K562 (cell line): ENCODE data around the gene PGBD1. TPM values are rescaled to one million over a fixed set of nuclear protein-coding genes. Genes with fewer than 3 reads are reported as not detected.

Source experiments
- HMG20B ChIP-seq: fragments of 250-450 bp; sonication (Bioruptor Pico); IDR thresholded peaks from 2 replicates; pipeline ENCODE4 v1.5.0; 2021; ENCODE audit warnings: mild to moderate bottlenecking
- POLR3G ChIP-seq: IDR thresholded peaks from 2 replicates; pipeline ENCODE4 v1.6.1; 2011; ENCODE audit not compliant: insufficient read length, insufficient replicate concordance; ENCODE audit errors: extremely low read depth
- REST ChIP-seq, 2 experiments: fragments of 450-650 bp; formaldehyde crosslinking in 1 of 2; IDR thresholded peaks; 2 replicates each; pipeline versions ENCODE4 v1.4.0 to v1.6.1; 2014 to 2020; ENCODE audit warnings: mild to moderate bottlenecking in 2 of 2, borderline replicate concordance in 1 of 2, low read depth in 1 of 2
- XRCC3 ChIP-seq: fragments of 450-650 bp; IDR thresholded peaks from 2 replicates; pipeline ENCODE4 v1.6.1; 2017; ENCODE audit warnings: mild to moderate bottlenecking, moderate library complexity
- ZNF518B ChIP-seq: fragments of 250-450 bp; sonication (Bioruptor Pico); IDR thresholded peaks from 2 replicates; pipeline ENCODE4 v1.5.0; 2021; ENCODE audit warnings: mild to moderate bottlenecking, moderate library complexity
- ZNF655 ChIP-seq: fragments of 250-450 bp; sonication (Bioruptor Pico); IDR thresholded peaks from 2 replicates; pipeline ENCODE4 v1.5.0; 2021
- ZNF780A ChIP-seq: fragments of 250-450 bp; sonication (Bioruptor Pico); IDR thresholded peaks from 2 replicates; pipeline ENCODE4 v1.5.0; 2021; ENCODE audit warnings: mild to moderate bottlenecking
- polyA plus RNA-seq, 8 experiments: library from polyadenylated mRNA; depleted of rRNA in 4 of 8; stranded (reverse) in 5 of 8; unstranded in 3 of 8; fragments of >200 nt; fragmentation: Nextera tagmentation in 2 of 8; fragmentation: Illumina TruSeq in 1 of 8; extraction: Ambion mirVana in 2 of 8; extraction: Trizol in 1 of 8; gene quantifications; 2 replicates each; pipeline versions ENCODE4 v1.2.1 to v1.2.3, GENCODE V29; 2011 to 2014; ENCODE audit warnings: inconsistent platforms in 1 of 8, missing spikeins in 1 of 8
- total RNA-seq, 7 experiments: library from RNA; depleted of rRNA in 6 of 7; stranded (reverse); fragments of >200 nt in 6 of 7; fragmentation: Illumina TruSeq in 2 of 7; extraction: Trizol in 2 of 7; gene quantifications; 2 replicates each; pipeline versions ENCODE4 v1.2.1 to v1.2.3, GENCODE V29; 2011 to 2021; ENCODE audit warnings: low replicate concordance in 1 of 7
- TF ChIP-seq, protein P1 (sequence below): fragments of 250-450 bp; sonication (Bioruptor Pico); IDR thresholded peaks from 2 replicates; pipeline ENCODE4 v1.4.0; 2020
- TF ChIP-seq, protein P2 (sequence below): fragments of 200-800 bp; sonication (Bioruptor generic); IDR thresholded peaks from 2 replicates; pipeline ENCODE4 v1.6.1; 2017; ENCODE audit warnings: missing genetic modification characterization, missing compliant biosample characterization

The PGBD1 gene
- total and polyA plus RNA-seq, 9 of the 15 experiments (the other 6 are each of a cell fraction or from before 2014, with no cell fraction given), result 3.3 to 9.0 (median 7.3) TPM

DNA sequence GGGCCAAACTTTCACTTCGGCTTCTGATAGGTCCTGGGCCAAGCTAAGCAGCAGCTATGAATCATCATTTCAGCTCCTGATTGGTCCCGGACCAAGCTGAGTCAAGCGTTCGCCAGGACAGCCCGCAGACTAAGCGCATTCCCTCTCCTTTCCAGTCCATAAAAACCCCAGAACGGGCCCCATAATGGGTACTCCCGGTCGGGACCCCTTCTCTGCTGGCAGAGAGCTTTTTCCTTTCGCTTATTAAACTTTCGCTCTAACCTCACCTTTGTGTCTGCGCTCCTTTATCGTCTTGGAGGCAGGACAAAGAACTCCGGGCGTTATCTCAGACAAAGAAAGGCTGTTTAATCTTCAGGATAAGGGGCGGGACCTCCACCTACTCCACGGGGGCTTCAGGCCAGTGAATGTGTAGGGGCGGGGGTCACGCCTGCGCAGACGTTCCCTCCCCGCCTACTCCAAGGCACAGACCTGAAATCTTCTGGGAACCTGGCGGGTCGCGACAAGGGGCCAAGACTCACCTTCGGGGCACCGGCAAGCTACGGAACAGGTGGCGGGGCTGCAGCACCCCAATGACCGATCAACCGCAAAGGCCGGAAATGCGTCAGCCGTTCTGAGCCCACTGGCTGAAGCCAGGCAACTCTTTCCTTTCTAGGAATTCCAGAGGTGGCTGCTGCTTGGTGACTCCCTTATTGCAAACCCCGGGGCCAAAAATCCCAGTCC is 54.4 kb downstream of the PGBD1 start, which contains the start of gene ZSCAN31 (continued):
- no peak for TF ChIP-seq REST (IDR thresholded peaks at IDR 0.05; ENCODE audit: borderline replicate concordance)
- TF ChIP-seq REST (CRISPR knock-in tag; IDR thresholded peaks at IDR 0.05; ENCODE audit: low read depth), result peak; percentile 73; the same call in 1 of the 2 replicates
- no peak for TF ChIP-seq ZNF780A (CRISPR knock-in tag)
- TF ChIP-seq ZNF518B (CRISPR knock-in tag), result no peak
- TF ChIP-seq ZNF655 (CRISPR knock-in tag), result no peak
- no peak for TF ChIP-seq HMG20B (CRISPR knock-in tag)
- no peak for TF ChIP-seq XRCC3
- TF ChIP-seq, protein P1, sequence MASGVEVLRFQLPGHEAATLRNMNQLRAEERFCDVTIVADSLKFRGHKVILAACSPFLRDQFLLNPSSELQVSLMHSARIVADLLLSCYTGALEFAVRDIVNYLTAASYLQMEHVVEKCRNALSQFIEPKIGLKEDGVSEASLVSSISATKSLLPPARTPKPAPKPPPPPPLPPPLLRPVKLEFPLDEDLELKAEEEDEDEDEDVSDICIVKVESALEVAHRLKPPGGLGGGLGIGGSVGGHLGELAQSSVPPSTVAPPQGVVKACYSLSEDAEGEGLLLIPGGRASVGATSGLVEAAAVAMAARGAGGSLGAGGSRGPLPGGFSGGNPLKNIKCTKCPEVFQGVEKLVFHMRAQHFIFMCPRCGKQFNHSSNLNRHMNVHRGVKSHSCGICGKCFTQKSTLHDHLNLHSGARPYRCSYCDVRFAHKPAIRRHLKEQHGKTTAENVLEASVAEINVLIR, result peak; percentile 50; the same call in 1 of the 2 replicates
- no peak for TF ChIP-seq POLR3G
- TF ChIP-seq, protein P2, sequence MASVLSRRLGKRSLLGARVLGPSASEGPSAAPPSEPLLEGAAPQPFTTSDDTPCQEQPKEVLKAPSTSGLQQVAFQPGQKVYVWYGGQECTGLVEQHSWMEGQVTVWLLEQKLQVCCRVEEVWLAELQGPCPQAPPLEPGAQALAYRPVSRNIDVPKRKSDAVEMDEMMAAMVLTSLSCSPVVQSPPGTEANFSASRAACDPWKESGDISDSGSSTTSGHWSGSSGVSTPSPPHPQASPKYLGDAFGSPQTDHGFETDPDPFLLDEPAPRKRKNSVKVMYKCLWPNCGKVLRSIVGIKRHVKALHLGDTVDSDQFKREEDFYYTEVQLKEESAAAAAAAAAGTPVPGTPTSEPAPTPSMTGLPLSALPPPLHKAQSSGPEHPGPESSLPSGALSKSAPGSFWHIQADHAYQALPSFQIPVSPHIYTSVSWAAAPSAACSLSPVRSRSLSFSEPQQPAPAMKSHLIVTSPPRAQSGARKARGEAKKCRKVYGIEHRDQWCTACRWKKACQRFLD (CRISPR knock-in tag), result no peak
